K562 (cell line): Measurements from ENCODE around the gene CTIF. TPM values are rescaled to one million over a fixed set of nuclear protein-coding genes. Genes with fewer than 3 reads are reported as not detected.

ENCODE experiments used
- DPF2 ChIP-seq: fragments of 450-650 bp; IDR thresholded peaks from 2 replicates; pipeline ENCODE4 v1.6.1; 2016
- RFX1 ChIP-seq: fragments of 450-650 bp; IDR thresholded peaks from 2 replicates; pipeline ENCODE4 v1.6.1; 2016; ENCODE audit warnings: mild to moderate bottlenecking, moderate library complexity
- ZNF780A ChIP-seq: fragments of 250-450 bp; sonication (Bioruptor Pico); IDR thresholded peaks from 2 replicates; pipeline ENCODE4 v1.5.0; 2021; ENCODE audit warnings: mild to moderate bottlenecking
- polyA plus RNA-seq, 8 experiments: library from polyadenylated mRNA; depleted of rRNA in 4 of 8; stranded (reverse) in 5 of 8; unstranded in 3 of 8; fragments of >200 nt; fragmentation: Nextera tagmentation in 2 of 8; fragmentation: Illumina TruSeq in 1 of 8; extraction: Ambion mirVana in 2 of 8; extraction: Trizol in 1 of 8; gene quantifications; 2 replicates each; pipeline versions ENCODE4 v1.2.1 to v1.2.3, GENCODE V29; 2011 to 2014; ENCODE audit warnings: inconsistent platforms in 1 of 8, missing spikeins in 1 of 8
- total RNA-seq, 7 experiments: library from RNA; depleted of rRNA in 6 of 7; stranded (reverse); fragments of >200 nt in 6 of 7; fragmentation: Illumina TruSeq in 2 of 7; extraction: Trizol in 2 of 7; gene quantifications; 2 replicates each; pipeline versions ENCODE4 v1.2.1 to v1.2.3, GENCODE V29; 2011 to 2021; ENCODE audit warnings: low replicate concordance in 1 of 7
- TF ChIP-seq, protein P1 (sequence below): fragments of 450-650 bp; IDR thresholded peaks from 2 replicates; pipeline ENCODE4 v1.6.1; 2016; ENCODE audit warnings: low read depth
- TF ChIP-seq, protein P2 (sequence below), 2 experiments: fragments of 450-650 bp in 1 of 2; sonication (generic) in 1 of 2; formaldehyde crosslinking in 1 of 2; IDR thresholded peaks in 1 of 2; conservative IDR thresholded peaks in 1 of 2; 2 replicates each; pipeline versions ENCODE4 v1.6.1 to v1.8.1; 2016 to 2023; ENCODE audit warnings: mild to moderate bottlenecking in 2 of 2, moderate library complexity in 2 of 2, inconsistent platforms in 1 of 2, missing genetic modification reagents in 1 of 2
- TF ChIP-seq, protein P3 (sequence below): fragments of 200-600 bp; sonication (generic); IDR thresholded peaks from one replicate; pipeline ENCODE4 v1.6.1; 2012; ENCODE audit warnings: mild to moderate bottlenecking, low read depth, low read length, inconsistent platforms

CTIF gene
- total and polyA plus RNA-seq, 9 of the 15 experiments (the other 6 are each of a cell fraction or from before 2014, with no cell fraction given), result 0.17 to 11.5 (median 2.2) TPM

DNA sequence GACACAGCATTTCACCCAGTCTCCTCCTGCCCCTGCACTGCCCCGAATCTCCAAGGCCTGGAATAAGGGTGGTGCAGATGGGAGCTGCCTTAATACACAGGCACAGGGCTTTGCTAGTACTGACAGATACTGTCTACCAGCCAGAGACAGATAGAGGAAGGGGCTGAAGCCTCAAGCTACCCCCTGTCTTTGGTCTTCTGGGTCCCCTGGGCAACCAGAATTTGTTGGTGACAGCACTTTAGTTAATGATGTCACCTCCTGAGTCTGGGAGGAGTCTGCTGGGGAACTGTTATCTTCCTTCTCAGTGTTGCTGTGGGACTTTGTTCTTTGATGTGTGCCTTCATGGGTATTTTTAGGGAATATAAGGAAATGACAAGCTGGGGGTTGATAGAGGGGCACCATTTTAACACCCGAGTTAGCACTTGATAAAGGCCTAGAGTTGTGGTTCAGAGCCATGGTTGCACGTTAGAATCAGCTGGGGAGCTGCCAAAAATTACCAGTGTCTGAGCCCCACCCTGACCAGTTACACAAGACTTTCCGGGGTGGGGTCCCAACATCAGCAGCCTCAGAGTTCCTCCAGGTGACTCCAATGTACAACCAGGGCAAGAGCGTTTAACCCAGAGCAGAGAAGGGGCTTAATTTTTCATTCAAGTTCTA, 275.1 kb downstream of the CTIF start (continued):
- TF ChIP-seq, protein P1, sequence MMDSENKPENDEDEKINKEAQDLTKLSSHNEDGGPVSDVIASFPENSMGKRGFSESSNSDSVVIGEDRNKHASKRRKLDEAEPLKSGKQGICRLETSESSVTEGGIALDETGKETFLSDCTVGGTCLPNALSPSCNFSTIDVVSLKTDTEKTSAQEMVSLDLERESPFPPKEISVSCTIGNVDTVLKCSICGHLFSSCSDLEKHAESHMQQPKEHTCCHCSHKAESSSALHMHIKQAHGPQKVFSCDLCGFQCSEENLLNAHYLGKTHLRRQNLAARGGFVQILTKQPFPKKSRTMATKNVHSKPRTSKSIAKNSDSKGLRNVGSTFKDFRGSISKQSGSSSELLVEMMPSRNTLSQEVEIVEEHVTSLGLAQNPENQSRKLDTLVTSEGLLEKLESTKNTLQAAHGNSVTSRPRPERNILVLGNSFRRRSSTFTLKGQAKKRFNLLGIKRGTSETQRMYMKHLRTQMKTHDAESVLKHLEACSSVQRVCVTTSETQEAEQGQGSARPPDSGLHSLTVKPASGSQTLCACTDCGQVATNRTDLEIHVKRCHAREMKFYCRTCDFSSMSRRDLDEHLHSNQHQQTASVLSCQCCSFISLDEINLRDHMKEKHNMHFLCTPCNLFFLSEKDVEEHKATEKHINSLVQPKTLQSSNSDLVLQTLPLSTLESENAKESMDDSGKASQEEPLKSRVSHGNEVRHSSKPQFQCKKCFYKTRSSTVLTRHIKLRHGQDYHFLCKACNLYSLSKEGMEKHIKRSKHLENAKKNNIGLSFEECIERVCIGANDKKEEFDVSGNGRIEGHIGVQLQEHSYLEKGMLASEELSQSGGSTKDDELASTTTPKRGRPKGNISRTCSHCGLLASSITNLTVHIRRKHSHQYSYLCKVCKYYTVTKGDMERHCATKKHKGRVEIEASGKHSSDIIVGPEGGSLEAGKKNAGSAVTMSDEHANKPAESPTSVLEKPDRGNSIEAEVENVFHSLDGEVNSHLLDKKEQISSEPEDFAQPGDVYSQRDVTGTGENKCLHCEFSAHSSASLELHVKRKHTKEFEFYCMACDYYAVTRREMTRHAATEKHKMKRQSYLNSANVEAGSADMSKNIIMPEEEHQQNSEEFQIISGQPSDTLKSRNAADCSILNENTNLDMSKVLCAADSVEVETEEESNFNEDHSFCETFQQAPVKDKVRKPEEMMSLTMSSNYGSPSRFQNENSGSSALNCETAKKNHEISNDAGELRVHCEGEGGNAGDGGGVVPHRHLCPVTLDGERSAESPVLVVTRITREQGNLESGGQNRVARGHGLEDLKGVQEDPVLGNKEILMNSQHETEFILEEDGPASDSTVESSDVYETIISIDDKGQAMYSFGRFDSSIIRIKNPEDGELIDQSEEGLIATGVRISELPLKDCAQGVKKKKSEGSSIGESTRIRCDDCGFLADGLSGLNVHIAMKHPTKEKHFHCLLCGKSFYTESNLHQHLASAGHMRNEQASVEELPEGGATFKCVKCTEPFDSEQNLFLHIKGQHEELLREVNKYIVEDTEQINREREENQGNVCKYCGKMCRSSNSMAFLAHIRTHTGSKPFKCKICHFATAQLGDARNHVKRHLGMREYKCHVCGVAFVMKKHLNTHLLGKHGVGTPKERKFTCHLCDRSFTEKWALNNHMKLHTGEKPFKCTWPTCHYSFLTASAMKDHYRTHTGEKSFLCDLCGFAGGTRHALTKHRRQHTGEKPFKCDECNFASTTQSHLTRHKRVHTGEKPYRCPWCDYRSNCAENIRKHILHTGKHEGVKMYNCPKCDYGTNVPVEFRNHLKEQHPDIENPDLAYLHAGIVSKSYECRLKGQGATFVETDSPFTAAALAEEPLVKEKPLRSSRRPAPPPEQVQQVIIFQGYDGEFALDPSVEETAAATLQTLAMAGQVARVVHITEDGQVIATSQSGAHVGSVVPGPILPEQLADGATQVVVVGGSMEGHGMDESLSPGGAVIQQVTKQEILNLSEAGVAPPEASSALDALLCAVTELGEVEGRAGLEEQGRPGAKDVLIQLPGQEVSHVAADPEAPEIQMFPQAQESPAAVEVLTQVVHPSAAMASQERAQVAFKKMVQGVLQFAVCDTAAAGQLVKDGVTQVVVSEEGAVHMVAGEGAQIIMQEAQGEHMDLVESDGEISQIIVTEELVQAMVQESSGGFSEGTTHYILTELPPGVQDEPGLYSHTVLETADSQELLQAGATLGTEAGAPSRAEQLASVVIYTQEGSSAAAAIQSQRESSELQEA, result no peak
- TF ChIP-seq, protein P2, sequence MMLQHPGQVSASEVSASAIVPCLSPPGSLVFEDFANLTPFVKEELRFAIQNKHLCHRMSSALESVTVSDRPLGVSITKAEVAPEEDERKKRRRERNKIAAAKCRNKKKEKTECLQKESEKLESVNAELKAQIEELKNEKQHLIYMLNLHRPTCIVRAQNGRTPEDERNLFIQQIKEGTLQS (IDR thresholded peaks at IDR 0.05), result peak; percentile 85
- TF ChIP-seq, protein P2 (CRISPR knock-in tag; conservative IDR thresholded peaks at IDR 0.05), result no peak
- TF ChIP-seq ZNF780A (CRISPR knock-in tag) (no peak), DPF2 (peak; percentile 64), RFX1 (peak; percentile 79)
- TF ChIP-seq, protein P3, sequence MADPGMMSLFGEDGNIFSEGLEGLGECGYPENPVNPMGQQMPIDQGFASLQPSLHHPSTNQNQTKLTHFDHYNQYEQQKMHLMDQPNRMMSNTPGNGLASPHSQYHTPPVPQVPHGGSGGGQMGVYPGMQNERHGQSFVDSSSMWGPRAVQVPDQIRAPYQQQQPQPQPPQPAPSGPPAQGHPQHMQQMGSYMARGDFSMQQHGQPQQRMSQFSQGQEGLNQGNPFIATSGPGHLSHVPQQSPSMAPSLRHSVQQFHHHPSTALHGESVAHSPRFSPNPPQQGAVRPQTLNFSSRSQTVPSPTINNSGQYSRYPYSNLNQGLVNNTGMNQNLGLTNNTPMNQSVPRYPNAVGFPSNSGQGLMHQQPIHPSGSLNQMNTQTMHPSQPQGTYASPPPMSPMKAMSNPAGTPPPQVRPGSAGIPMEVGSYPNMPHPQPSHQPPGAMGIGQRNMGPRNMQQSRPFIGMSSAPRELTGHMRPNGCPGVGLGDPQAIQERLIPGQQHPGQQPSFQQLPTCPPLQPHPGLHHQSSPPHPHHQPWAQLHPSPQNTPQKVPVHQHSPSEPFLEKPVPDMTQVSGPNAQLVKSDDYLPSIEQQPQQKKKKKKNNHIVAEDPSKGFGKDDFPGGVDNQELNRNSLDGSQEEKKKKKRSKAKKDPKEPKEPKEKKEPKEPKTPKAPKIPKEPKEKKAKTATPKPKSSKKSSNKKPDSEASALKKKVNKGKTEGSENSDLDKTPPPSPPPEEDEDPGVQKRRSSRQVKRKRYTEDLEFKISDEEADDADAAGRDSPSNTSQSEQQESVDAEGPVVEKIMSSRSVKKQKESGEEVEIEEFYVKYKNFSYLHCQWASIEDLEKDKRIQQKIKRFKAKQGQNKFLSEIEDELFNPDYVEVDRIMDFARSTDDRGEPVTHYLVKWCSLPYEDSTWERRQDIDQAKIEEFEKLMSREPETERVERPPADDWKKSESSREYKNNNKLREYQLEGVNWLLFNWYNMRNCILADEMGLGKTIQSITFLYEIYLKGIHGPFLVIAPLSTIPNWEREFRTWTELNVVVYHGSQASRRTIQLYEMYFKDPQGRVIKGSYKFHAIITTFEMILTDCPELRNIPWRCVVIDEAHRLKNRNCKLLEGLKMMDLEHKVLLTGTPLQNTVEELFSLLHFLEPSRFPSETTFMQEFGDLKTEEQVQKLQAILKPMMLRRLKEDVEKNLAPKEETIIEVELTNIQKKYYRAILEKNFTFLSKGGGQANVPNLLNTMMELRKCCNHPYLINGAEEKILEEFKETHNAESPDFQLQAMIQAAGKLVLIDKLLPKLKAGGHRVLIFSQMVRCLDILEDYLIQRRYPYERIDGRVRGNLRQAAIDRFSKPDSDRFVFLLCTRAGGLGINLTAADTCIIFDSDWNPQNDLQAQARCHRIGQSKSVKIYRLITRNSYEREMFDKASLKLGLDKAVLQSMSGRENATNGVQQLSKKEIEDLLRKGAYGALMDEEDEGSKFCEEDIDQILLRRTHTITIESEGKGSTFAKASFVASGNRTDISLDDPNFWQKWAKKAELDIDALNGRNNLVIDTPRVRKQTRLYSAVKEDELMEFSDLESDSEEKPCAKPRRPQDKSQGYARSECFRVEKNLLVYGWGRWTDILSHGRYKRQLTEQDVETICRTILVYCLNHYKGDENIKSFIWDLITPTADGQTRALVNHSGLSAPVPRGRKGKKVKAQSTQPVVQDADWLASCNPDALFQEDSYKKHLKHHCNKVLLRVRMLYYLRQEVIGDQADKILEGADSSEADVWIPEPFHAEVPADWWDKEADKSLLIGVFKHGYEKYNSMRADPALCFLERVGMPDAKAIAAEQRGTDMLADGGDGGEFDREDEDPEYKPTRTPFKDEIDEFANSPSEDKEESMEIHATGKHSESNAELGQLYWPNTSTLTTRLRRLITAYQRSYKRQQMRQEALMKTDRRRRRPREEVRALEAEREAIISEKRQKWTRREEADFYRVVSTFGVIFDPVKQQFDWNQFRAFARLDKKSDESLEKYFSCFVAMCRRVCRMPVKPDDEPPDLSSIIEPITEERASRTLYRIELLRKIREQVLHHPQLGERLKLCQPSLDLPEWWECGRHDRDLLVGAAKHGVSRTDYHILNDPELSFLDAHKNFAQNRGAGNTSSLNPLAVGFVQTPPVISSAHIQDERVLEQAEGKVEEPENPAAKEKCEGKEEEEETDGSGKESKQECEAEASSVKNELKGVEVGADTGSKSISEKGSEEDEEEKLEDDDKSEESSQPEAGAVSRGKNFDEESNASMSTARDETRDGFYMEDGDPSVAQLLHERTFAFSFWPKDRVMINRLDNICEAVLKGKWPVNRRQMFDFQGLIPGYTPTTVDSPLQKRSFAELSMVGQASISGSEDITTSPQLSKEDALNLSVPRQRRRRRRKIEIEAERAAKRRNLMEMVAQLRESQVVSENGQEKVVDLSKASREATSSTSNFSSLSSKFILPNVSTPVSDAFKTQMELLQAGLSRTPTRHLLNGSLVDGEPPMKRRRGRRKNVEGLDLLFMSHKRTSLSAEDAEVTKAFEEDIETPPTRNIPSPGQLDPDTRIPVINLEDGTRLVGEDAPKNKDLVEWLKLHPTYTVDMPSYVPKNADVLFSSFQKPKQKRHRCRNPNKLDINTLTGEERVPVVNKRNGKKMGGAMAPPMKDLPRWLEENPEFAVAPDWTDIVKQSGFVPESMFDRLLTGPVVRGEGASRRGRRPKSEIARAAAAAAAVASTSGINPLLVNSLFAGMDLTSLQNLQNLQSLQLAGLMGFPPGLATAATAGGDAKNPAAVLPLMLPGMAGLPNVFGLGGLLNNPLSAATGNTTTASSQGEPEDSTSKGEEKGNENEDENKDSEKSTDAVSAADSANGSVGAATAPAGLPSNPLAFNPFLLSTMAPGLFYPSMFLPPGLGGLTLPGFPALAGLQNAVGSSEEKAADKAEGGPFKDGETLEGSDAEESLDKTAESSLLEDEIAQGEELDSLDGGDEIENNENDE, result no peak
